HG03066 (cell line): ENCODE measurements around the gene TTYH3.
"Not testable (repeated sequence)": the region's sequence is repeated elsewhere in the genome, so short reads cannot be mapped to it uniquely, and the experiment has no call there.

Experiments used
- ATAC-seq: cut with Tn5 transposase; IDR thresholded peaks from one replicate; pipeline ENCODE4 v1.9.1; 2021; ENCODE audit warnings: low read depth; ENCODE audit not compliant: unreplicated experiment

Gene TTYH3

DNA sequence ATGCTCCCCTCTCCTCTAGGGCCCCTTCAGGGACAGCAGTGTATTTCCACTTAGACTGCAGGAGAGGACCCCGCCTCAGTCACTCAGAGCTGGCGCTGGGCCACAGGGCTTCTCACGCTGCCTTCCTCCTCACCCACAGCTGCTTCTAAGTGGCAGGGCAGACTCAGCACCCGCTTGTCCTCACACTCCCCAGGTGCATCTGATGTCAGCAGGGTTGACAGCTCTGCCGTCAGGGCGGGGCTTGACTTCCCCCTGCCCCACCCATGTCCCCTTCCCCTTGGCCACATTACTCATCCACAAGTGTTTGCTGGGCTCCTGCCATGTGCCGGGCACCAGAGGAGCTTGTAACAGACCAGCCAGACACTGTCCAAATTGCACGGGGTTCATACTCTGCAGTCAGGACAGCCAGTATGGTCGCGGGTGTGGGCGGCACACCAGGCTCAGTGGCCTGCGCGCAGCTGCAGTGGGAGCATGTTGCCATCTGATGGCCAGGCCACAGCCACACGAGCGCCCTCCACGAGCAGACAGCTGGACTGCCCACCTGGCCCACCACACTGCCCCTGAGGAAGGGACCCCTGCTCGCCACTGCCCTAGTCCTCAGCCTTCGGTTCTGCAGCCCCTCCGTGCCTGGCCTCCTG is 29.3 kb upstream of the TTYH3 start:
- no peak for ATAC-seq

DNA sequence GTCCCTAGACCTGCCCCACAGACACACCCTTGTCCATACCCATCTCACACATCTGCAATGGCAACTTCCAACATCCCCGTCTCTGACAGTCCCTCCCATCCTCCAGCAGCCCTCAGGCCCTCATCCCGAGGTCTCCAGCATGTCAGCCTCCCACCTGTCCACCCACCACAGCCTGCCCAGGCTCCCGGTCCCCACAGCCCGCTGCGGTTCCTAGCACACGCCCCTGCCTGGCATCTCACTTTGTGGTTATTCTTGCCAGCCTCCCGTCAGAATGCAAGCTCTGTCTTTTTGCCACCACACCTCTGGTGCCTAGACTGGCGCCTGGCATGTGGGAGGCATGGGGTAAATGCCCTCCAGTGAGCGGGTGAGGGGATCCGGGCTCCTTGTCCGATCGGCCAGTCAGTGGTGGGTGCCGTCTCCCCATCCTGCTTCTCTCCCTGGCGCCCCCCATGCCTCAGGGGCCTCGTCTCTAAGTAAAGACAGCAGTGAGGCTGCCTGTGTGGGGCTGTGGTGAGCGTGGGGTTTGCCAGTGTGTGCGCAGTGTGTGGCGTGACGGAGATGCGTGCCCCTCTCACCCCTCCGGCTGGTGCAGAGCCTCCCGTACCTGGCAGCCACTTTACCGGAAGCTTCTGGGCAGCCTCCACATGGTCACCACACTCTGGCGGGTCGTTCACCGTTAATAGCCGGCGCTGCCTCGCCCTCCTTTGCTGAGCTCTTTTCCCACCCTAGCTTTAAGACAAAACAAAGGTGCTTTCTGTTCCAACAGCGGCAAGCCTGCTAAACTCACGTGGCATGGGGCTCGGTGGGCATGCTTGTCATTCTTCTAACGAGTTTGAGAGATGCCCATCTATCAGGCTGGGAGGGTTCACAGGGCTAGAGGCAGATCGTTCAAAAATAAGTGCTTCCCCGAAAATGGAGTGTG is 28.5 kb upstream of the TTYH3 start:
- no peak for ATAC-seq

DNA sequence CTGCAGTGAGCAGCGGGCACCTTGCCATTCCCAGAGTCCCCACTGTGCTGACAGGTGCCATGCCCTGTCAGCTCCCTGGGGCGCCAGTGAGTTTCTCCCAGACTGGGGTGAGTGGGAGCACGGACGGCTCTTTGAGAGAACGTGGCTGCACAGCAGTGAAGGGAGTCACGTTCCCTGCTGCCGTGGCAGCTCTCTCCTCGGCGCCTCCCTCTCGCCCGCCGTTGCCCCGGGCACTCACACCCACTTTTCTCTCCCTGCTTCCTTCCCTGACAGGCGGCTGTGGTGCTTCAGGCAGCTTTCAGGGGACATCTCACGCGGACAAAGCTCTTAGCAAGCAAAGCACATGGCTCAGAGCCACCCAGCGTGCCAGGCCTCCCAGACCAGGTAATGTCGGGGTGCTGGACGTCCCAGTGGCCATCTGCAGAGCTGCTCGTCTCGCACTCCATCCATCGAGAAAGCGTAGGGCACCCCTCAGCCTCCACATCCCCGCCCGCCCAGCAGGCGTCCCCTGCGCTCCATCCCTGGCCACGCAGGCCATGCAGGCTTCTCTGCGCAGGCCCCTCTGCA is 27.1 kb upstream of the TTYH3 start:
- no peak for ATAC-seq

DNA sequence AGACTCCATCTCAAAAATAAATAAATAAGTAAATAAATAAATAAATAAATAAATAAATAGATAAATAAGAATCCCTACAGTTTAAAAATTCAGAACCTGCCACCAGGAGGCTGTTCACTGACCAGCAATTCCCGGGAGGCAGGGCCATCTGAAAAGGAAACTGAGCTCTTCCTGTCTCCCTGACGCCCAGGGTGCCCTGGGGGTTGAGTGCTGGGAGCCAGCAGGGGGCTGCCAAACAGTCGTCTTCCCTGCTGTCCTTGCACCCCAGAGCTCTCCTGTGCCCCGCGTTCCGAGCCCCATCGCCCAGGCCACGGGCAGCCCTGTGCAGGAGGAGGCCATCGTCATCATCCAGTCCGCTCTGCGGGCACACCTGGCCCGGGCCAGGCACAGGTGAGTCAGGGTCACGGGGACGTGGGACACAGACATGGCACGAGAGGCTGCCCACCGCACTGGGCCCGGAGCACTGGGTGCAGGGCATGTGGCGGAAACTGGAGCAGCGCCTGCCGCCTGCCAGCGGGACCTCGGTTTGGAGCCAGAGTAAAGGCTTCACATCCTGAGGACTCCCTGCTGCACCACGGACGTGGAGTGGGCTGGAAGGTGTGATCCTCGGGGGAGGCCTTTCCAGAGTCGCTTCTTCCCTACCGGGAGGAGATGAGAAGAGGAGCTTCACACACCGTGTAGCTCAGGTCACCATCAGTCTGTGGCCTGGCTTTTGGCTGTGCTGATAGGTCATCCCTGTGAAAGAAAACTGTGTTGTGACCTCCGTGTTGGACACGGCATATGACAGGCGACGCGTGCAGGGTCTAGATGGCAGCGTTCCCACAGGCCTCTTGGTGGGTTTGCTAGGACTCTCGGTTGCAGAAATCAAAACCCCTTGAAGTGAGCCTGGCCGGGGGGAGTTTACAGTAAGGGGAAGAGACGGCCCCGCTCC is 25.9 kb upstream of the TTYH3 start:
- ATAC-seq: no peak

DNA sequence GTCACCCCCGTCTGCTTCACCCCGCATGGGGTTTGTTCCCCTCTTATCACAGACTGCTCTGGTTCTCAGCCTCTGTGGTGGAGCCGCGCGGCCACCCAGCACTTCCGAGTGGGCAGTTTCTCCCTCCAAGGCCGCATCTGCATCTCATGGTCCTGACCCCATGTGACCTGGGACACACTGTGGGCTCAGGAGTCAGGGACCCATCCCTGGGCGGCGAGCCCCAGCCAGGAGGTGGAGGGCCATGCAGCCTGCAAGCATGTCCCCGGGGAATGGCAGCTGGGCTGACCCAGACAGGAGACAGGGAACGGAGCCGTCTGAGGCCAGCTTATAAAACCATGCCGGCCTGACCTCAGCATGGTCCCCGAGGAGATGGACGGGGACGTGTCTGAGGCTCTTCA is 25.2 kb upstream of the TTYH3 start:
- no peak for ATAC-seq

DNA sequence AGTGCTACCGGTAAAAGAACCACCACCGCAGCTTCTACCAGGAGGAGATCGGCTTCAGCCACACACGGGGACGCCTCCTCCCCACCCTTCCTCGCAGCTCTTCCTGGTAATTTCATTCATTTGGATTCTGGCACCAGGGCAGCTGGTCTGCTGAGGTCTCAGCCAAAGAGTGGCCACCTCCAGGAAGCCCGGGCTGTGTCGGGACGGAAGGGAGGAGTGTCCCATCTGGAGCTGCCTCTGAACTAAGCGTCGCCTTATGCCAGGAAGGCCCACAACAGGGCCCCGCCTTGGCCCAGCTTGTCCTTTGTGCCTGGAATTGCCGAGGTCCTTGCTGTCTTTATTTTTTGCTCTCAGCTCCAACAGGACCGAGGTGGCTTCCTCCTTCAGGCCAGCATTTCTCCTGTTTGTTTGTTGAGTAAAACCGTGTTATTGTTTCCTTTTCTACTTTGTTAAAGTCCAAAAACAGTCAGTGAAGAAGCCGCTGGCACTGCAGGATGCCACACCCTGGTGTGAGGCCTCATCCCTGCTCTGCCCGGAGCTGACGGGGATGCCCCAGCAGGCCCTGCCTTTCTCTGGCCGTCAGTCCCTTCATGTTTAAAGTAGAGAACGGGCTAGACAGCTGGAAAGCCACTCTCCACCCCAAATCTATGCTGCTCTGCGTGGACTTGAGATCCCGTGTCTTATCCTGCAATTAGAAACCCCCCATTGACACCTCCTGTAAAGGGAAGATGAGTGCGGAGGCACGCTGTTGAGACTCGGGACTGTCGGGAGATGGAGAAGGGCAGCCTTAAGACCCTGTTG is 24.5 kb upstream of the TTYH3 start:
- ATAC-seq: no peak

DNA sequence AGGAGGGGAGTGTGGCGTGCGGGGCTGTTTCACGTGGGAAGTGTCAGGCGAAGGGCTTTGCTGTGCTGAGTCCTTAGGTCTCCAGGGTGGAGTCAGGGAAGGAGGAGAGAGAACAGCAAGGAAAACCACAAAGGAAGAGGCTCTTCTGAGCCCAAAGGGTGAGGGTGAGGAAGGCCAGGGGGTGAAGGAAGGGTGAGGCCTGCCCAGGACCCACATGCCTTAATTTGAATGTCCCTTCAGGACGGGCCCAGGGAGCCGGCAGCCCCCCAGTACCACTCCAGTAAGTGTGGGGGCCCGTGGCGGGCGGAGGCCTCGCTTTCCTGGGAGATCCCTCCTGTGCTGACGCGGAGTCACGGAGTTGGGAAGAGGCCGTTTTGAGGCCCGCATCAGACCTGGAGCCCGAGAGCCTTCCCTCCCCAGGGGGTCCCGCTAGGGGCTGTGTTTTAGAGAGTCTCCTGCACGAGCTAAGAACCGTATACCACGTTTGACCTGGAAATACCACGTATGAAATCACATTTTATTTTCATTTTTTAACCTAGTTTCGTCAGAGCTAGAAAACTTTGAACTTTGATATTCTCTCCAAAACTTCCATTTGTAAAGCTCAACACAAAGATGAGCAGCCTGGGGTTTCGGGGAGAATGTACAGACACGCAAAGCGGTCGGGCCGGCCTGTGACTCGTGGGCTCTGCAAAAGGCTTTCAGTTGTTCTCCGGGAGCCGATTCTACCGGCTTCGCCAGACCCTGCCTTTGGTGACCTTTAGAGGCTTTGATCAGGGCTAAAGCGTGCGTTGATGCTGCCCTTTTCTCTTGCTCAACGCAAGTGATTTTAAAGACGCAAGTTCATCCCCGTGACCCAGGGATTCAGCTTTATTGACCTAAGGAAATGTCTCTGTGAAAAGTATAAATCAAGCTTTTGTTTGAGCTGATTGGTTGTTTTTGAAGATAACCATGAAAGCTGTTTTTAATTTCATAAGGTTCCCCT is 23.6 kb upstream of the TTYH3 start:
- ATAC-seq: no peak

DNA sequence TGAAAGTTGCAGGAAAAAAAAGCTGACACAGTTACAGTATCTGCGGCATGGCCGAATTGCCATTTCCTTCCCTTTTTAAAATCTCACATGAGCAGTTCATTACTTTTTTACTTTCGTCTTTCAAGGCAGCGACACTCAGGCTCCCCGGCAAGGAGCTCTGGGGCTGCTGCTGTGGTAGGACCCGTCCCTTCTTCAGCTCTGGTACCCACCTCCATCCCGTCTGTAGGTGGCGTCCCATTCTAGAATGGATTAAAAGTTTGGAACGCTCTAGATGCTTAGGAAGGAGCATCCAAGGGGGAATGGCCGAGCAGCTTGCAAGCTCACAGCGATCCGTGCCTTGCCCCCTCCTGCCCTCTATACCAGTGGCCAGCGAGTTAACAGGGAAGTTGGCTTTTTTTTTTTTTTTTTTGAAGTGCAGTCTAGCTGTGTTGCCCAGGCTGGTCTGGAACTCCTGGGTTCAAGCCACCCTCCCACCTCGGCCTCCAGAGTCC is 22.8 kb upstream of the TTYH3 start:
- ATAC-seq: no peak

DNA sequence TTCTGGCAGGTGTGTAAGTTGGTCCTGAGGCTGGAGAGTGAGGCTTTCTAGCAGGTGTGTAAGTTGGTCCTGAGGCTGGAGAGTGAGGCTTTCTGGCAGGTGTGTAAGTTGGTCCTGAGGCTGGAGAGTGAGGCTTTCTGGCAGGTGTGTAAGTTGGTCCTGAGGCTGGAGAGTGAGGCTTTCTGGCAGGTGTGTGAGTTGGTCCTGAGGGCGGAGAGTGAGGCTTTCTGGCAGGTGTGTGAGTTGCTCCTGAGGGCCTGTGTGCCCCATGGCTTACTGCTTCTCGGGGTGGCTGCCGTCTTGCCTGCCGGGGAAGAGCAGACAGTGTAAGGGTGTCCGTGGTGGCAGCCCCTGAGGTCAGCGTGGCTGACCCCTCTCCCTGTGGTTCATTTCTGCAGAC is 22.1 kb upstream of the TTYH3 start:
- not testable (repeated sequence) for ATAC-seq

DNA sequence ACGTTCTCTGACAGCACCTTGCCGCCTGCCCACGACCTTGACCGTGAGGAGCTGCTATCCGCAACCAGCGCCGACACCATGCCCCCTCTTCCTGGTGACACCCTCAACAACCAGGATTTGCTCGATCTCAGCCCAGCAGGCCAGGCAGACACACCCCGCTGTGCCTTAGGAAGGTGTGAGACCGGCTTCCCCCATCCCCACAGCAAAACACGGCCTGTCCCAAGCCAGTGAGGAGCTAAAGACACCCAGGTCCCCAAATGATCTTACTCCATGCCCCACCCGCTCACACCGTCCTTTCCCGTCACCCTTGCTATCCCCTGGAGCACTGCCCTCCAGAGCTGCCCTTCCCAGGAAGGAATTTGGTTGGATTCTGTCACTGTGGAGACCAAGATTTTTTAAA is 21.3 kb upstream of the TTYH3 start:
- no peak for ATAC-seq

DNA sequence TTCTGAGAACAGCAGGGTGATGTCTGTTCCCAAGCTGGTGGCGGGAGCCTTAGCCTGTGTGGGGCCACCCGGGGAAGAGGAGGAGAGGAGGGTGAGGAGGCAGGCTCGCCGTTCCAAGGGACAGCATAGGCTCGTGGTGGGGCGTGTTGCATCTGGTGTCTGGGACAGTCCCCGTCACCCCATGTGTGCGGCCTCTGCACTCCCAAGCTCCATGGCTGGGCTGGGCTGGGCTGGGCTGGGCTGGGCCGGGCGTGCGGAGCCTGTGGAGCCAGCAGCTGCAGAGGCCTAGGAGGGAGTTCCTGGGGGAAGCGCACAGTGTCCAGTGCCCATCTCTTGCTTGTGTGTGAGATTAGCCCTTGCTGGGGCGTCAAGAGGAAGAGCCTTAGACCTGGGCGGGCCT is 20.9 kb upstream of the TTYH3 start:
- ATAC-seq: no peak

DNA sequence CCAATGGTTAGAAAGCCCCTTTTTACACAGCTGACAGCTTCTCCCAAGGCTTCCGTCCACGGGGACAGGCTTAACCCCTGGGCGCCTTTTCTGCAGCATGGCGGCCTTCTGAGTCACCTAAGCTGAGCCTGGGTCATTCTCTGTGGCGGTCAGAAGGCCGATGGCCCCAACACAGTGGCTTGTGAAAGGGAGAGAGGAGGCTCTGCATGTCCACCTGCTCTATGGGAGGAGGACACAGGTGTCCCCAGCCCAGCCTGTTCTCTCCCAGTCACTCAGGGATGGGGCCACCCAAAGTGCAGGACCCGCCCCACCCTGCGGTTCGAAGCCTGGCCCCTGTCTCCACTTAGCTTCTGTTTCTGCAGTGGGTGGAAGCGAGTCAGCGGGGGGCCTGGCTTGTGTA is 20.4 kb upstream of the TTYH3 start:
- no peak for ATAC-seq

DNA sequence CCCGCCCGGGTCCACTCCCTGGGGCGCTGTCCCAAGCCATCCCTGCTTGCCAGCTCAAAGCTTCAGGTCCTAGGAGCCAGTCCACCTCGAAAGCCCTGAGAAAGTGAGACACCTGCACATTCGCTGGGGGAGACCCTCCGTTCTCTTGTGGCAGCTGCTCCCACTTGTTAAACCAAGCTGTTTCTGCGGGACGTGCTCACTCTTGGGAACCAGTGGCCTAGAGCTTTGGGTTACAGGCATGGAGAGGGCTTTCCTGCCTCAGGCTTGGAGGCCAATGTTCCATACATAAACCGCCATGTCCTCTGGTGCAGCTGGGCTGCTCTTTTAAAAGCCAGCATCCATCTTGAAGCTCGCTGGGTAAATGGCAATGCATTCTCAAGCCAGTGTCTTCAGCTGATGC is 19.9 kb upstream of the TTYH3 start:
- no peak for ATAC-seq

DNA sequence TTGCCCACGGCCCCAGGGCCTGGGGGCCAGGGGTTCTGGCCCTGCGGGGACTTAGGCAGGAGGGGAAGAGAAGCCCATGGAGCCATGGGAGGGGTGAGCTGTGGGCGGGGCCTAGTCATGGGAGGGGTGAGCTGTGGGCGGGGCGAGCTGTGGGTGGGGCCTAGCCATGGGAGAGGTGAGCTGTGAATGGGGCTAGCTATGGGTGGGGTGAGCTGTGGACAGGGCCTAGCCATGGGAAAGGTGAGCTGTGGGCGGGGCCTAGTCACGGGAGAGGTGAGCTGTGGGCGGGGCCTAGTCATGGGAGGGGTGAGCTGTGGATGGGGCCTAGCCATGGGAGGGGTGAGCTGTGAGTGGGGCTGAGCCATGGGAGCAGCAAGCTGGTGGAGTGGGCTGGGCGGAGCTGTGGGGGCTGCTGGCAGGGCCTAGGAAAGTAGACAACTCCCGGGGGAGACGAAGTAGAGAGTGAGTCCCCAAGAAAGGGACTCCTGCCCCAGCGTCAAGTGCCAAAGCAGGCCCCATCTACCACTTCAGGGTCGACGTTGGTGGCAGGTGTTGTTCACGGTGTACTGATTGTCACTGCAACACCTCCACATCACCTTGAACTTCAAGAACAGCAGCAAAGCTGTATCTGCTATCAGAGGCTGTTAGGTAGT is 19.2 kb upstream of the TTYH3 start:
- ATAC-seq: no peak

DNA sequence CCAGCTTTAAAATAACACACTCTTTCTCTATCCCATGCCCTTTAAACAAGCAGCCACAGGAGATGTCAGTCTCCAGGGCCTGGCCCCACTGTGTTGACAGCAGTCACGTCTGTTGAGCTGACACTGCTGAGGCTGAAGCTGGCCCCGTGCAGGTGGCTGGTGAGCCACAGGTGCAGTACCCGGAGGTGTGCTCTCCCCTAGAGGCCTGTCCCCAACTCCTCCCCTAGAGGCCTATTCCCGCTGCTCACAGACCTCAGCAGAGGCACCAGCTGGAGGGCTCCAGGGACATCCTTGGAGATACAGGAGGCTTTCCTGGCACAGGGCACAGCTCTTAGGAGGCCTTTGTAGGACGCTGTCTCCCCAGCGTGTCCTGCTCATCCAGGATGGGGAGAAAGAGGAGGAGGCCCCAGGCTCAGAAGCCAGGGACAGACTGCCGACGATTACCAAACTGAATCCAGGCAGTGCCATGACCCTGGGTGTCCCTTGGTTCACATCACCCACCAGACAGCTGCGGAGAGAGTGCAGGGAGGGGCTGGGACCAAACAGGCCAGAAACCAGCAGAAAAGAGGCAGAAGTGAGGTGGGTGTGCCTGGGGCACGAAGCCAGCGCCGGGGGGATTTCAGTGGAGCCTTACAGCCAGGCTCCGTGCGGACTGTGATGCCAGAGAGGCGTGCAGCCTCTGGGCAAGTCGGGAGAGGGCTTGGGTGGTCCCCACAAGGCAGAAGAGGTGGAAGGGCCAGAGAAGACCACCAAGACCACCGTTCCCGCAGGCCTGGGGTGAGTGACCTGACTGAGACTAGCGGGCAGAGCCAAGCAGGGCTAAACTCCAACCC is 18.5 kb upstream of the TTYH3 start:
- ATAC-seq: no peak

DNA sequence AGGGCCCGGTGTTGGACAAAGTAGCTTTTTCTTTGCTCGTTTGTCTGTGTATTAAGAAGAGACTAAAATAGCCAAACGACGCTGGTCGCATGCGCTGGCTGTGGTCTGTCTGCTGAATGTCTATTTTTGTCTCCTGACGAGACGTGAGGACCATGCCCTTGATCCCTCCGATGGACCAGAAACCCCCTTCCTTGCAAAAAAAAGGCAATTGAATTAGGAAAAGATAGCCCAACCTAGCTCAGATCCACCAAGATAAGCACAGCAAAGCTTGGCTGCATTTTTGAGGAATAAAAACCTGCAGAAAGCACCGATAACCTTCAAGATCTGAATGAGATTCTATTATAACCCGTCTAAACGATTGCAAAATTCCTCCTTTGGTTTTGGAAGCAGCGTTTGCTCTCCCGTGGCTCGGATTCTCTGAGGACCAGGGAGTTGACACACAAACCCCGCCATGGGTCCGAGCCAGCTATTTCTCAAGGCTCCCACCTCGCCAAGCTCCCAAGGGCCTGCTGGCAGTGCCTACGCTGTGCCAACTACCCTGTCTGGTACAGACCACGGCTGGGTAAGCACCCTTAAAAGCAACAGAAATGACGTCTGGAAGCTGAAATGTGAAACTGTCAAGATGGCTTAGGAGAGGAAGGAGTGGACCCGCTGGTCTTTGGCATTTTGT is 17.7 kb upstream of the TTYH3 start:
- ATAC-seq: no peak
